Esophagus (tissue), 2 donors: ENCODE measurements around the gene CSRNP3. TPM values are rescaled to one million over a fixed set of nuclear protein-coding genes. Genes with fewer than 3 reads are reported as not detected.

Experiments used
- H3K27ac ChIP-seq, 2 donors: one replicate each; pipeline ENCODE4 v1.5.1; 2013; ENCODE audit warnings: low read depth in 2 of 2, mild to moderate bottlenecking in 2 of 2, inconsistent platforms in 1 of 2, low read length in 1 of 2, moderate library complexity in 1 of 2
- H3K27me3 ChIP-seq, 2 donors: one replicate each; pipeline ENCODE4 v1.6.1; 2013; ENCODE audit warnings: low read length in 2 of 2, control low read depth in 1 of 2, mild to moderate bottlenecking in 1 of 2; ENCODE audit not compliant: insufficient read depth in 2 of 2, control insufficient read depth in 1 of 2
- H3K36me3 ChIP-seq, 2 donors: one replicate each; pipeline ENCODE4 v1.6.1; 2013; ENCODE audit warnings: low read length in 1 of 2; ENCODE audit not compliant: control insufficient read depth in 2 of 2, insufficient read depth in 2 of 2
- H3K4me1 ChIP-seq, 2 donors: one replicate each; pipeline ENCODE4 v1.6.1; 2013; ENCODE audit warnings: low read length in 1 of 2; ENCODE audit not compliant: control insufficient read depth in 2 of 2, insufficient read depth in 2 of 2
- H3K4me3 ChIP-seq, 2 donors: one replicate each; pipeline ENCODE4 v1.5.1; 2013; ENCODE audit warnings: low read length in 2 of 2, mild to moderate bottlenecking in 2 of 2, low read depth in 1 of 2, moderate library complexity in 1 of 2
- H3K9me3 ChIP-seq, 2 donors: one replicate each; pipeline ENCODE4 v1.6.1; 2013; ENCODE audit warnings: mild to moderate bottlenecking in 2 of 2, low read depth in 1 of 2, low read length in 1 of 2, moderate library complexity in 1 of 2; ENCODE audit not compliant: control insufficient read depth in 2 of 2, insufficient read depth in 1 of 2
- WGBS, 2 donors: extraction: QIAGEN DNeasy Blood & Tissue Kit; methylation state at CpG; one replicate each; pipeline ENCODE4 v1.1.7; 2013; 5-methylcytosine and 5-hydroxymethylcytosine counted together
- polyA plus RNA-seq, 2 donors: library from polyadenylated mRNA; stranded (reverse); fragments of 200-250 nt; gene quantifications; one replicate each; pipeline ENCODE4 v1.2.3, GENCODE V29; 2013
- donor health status: healthy with polysubstance abuse.
- donor health status: Bipolar disorder and iron deficiency.

The CSRNP3 gene
- polyA plus RNA-seq, 2 donors, result 0.38 to 0.55 TPM

DNA sequence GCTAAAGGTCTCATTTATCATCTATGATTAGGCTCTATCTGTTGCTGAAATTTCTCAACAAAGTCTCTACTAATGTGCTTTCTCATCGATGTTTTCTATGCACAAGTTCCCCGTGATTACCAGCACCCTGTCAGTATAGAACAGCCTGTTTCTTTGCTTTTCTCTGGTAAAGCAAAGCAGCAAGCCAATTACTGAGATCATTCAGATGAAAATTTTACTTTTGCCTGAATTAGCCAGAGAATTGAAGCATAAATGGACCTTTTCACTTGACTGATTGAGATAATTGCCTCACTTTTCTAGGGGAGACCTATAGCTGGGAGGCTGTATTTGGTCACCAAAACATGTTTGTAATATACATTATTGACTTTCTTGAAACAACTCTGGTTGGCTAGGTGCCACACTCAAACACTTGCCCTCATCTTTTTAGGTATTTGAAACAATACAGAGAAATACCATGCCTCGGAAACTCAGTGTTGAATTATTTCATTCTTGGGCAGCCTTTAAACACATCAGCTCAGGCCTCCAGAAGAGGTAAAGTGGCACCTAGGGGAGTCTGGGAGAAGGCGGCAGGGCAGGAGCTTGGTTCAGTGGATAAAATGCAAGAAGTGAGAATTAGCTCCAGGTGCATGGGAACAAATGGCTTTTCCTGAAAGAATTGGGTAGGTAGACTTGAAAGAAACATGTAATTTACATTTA lies 228.4 kb downstream of the CSRNP3 start:
- H3K27ac ChIP-seq, result no peak overlapping the region
- no peaks in the 10 kb centered on the region for H3K27me3 ChIP-seq
- H3K36me3 ChIP-seq, result no peaks in the 10 kb centered on the region
- H3K4me3 ChIP-seq, result no peak overlapping the region
- no peaks in the 10 kb centered on the region for H3K4me1 ChIP-seq
- H3K9me3 ChIP-seq, result no peaks in the 10 kb centered on the region
- WGBS, 2 donors, result 89 to 95% methylated on average over 4 of the region's 4 CpGs

GRCh38 chr2:165698444-165698884 lies 229.0 kb downstream of the CSRNP3 start:
- 0 to 2% methylated on average over 4 of the region's 4 CpGs for WGBS, 2 donors
- H3K9me3 ChIP-seq, result no peaks in the 10 kb centered on the region
- no peaks in the 10 kb centered on the region for H3K27me3 ChIP-seq
- H3K4me1 ChIP-seq, result no peaks in the 10 kb centered on the region
- no peak overlapping the region for H3K27ac ChIP-seq
- no peak overlapping the region for H3K4me3 ChIP-seq
- no peaks in the 10 kb centered on the region for H3K36me3 ChIP-seq

- Histone ChIP-seq H3K9me3 (no peaks in the 10 kb centered on the region), H3K27me3 (no peaks in the 10 kb centered on the region), H3K27ac (no peak overlapping the region), H3K4me3 (no peak overlapping the region), H3K4me1 (no peaks in the 10 kb centered on the region), H3K36me3 (no peaks in the 10 kb centered on the region)
- WGBS, 2 donors, result 86 to 88% methylated on average over 2 of the region's 2 CpGs
These were observed 230.4 kb downstream of the CSRNP3 start for GRCh38 chr2:165699946-165700345.

DNA sequence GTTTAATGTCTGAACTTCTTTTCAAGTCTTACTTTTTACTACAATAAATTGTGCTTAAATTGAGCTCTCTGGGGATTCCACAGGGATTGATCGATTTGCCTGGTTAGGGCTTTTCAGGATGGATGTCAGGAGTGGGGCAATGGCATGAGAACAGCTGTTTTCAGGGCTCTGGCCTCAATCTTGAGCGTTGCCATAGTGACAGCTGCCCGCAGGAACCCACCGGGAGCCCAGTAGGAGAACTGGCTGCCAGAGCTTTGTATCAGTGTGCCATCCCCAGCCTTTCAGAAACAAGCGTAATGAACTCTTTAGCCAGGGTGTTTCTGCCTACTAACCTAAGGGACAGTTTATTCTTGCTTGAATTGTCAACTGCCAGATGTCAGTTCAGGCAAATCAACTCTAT lies 231.0 kb downstream of the CSRNP3 start:
- Histone ChIP-seq H3K4me1 (no peaks in the 10 kb centered on the region), H3K36me3 (no peaks in the 10 kb centered on the region), H3K27me3 (no peaks in the 10 kb centered on the region), H3K27ac (no peak overlapping the region), H3K9me3 (no peaks in the 10 kb centered on the region), H3K4me3 (no peak overlapping the region)
- WGBS, 2 donors, result 76 to 78% methylated on average over 5 of the region's 5 CpGs

GRCh38 chr2:165701147-165701546 lies 231.6 kb downstream of the CSRNP3 start:
- no peaks in the 10 kb centered on the region for H3K9me3 ChIP-seq
- no peak overlapping the region for H3K27ac ChIP-seq
- no peaks in the 10 kb centered on the region for H3K27me3 ChIP-seq
- H3K4me3 ChIP-seq, result no peak overlapping the region
- H3K36me3 ChIP-seq, result no peaks in the 10 kb centered on the region
- no peaks in the 10 kb centered on the region for H3K4me1 ChIP-seq
- WGBS, 2 donors, result 66 to 69% methylated on average over 6 of the region's 6 CpGs

DNA sequence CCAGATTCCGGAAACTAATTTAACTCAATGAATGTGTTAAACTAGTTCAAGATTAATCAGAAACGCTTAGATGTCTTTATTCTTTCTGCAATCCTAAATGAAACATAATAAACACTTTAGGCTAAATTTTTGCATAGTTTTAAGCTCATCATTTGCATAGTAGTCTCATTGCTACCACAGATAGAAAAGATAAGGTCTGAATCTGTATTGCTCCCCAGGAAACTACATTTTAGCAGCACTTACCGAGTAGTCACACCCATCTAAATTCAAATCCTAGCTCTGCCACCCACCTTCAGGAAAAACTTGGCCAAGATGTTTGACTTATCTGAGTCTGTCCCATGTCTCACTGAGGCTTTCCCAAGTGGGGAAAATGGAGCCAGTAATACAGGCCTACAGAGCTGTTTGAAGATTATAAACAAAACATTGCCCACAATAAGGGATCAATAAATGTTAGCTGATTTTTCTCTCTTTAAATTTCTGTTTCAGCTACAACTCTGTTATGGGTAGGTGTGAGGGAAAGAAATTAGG lies 237.5 kb downstream of the CSRNP3 start:
- Histone ChIP-seq H3K36me3 (no peaks in the 10 kb centered on the region), H3K4me3 (no peak overlapping the region), H3K4me1 (no peaks in the 10 kb centered on the region), H3K9me3 (no peaks in the 10 kb centered on the region), H3K27me3 (no peaks in the 10 kb centered on the region), H3K27ac (no peak overlapping the region)
- 89% methylated on average over 3 of the region's 3 CpGs for WGBS, 2 donors

DNA sequence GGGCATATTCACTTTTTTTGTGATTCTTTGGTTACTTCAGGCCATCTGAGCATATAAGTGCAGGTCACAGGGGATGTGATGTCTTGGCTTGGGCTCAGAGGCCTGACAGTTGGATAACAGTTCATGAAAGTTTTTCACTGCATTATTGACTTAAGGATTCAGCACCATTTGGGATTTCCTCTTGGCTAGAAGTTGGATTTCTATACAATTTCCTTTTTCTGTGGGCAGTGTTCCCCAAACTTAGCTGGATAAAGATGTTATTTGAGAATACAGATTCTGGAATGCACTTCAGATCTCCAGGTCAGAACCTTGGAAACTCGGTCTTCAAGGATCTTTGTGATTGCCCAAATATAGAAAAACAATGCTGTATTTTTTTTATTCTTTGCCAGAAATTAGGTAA lies 246.6 kb downstream of the CSRNP3 start:
- H3K27me3 ChIP-seq, result no peaks in the 10 kb centered on the region
- no peak overlapping the region for H3K27ac ChIP-seq
- no peaks in the 10 kb centered on the region for H3K9me3 ChIP-seq
- 72 to 80% methylated on average over 1 of the region's 1 CpG for WGBS, 2 donors
- H3K4me1 ChIP-seq, result no peaks in the 10 kb centered on the region
- H3K4me3 ChIP-seq, result no peak overlapping the region
- no peaks in the 10 kb centered on the region for H3K36me3 ChIP-seq

DNA sequence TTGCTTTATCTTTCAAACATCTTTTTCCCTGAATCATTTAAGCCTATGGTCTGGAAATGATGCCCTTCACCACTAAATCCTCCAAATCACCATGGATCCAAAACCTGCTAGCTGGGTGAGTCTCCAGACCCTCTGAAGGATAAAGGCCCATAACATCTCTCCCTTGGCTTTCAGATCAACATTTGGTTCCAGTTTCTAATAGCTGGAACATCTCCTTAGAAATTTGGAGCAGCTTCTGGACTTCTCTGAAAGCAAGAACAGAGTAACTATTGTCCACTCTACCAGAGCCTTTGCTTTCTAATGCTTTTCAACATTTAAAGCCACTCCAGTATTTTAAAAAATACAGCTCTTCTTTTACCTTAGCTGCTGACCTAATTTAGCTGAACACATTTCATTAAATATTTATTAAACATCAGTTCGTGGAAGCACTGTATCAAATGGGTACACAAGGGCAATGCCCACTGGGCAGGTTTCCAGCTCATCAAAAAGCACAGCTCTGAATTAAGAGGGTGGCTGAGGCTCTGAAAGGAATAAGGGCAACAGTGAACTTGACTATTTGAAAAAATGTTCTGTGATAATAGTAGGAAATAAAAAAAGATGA lies 249.2 kb downstream of the CSRNP3 start:
- H3K4me1 ChIP-seq, result no peaks in the 10 kb centered on the region
- WGBS, 2 donors, result 30 to 34% methylated on average over 1 of the region's 1 CpG
- no peak overlapping the region for H3K27ac ChIP-seq
- no peaks in the 10 kb centered on the region for H3K36me3 ChIP-seq
- H3K4me3 ChIP-seq, result no peak overlapping the region
- no peaks in the 10 kb centered on the region for H3K9me3 ChIP-seq
- no peaks in the 10 kb centered on the region for H3K27me3 ChIP-seq

- H3K9me3 ChIP-seq, result no peaks in the 10 kb centered on the region
- no peaks in the 10 kb centered on the region for H3K4me1 ChIP-seq
- H3K4me3 ChIP-seq, result no peak overlapping the region
- H3K27me3 ChIP-seq, result no peaks in the 10 kb centered on the region
- no peak overlapping the region for H3K27ac ChIP-seq
- no peaks in the 10 kb centered on the region for H3K36me3 ChIP-seq
These were observed 251.0 kb downstream of the CSRNP3 start for GRCh38 chr2:165720511-165720910.

DNA sequence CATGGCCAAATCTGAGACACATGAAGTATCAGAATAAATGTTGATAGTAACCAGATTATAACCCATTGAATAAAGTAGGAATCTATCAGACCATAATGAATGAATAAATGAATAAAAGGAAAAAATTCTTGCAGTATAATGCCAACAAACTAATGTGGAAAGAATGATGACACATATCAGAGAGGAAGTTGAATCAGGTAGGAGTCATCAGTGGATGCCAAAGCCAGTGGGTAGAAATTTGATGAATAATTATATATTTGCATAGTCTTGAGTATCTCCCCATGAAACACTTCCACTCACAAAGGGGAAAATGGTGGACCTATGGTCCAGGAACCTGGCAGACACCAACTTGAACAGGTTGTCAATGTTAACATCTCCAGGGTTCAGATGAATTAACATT lies 255.9 kb downstream of the CSRNP3 start:
- H3K4me3 ChIP-seq, result no peak overlapping the region
- H3K4me1 ChIP-seq, result no peaks in the 10 kb centered on the region
- no peaks in the 10 kb centered on the region for H3K27me3 ChIP-seq
- no peaks in the 10 kb centered on the region for H3K36me3 ChIP-seq
- H3K9me3 ChIP-seq, result peaks cover 0 to 2% of the 10 kb centered on the region in 2 donors
- no peak overlapping the region for H3K27ac ChIP-seq
